Measurements from ENCODE around the gene GIMAP5.

GIMAP5 gene

DNA sequence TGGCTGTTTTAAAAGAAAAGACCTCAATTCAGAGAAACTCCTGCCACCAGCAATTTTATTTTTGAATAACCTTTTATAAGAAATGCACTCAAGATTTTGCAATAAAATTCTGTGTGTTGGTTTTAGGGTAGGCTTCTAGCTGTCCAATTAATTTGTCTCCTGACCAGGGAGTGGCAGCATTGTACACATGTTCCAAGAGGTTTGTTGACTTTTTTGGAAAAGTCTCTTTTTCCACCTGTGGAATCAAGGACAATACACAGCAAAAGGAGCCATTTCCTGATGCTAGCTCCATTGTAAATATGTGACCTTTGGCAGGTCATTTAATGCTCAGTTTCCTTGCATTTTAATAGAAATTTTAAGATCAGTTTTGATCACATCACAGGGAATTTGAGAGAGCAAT is 1.8 kb downstream of the GIMAP5 start:
- no peaks in the 10 kb centered on the region for H3K27me3 ChIP-seq (replicated peaks; ENCODE audit: control insufficient read depth, insufficient read depth, low read length)
- DNase-seq (ENCODE audit: extremely low read depth, insufficient read length) = no peak
- peak overlapping the region; percentile 77 for H3K4me3 ChIP-seq (replicated peaks; ENCODE audit: low read depth, low read length)
- H3K36me3 ChIP-seq (ENCODE audit: control insufficient read depth, insufficient read depth, low read length) = peaks cover 9% of the 10 kb centered on the region
- TF ChIP-seq CTCF (IDR thresholded peaks at IDR 0.05; ENCODE audit: insufficient read depth, low read length, poor library complexity, severe bottlenecking) = peak; percentile 10

DNA sequence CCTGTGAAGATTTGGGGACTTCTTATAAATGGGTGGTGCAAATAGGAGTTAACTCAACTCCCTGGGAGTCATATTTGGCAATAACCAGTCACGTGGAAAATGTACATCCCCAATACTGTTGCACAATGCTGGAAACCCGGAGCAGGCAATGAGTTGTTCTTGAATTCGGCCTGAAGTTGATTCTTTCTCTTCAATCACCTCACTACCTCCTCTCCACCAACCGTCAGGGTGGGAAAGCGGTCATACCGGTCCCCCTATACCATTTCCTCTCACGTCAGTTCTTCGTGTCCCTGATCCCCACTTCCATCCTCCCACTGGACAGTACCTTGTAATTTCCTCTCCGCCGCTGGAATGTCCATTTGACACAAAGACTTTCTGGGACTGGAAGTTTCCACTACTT is 2.8 kb downstream of the GIMAP5 start:
- peak overlapping the region; percentile 77 for H3K4me3 ChIP-seq (replicated peaks; ENCODE audit: low read depth, low read length)
- peaks cover 14% of the 10 kb centered on the region for H3K36me3 ChIP-seq (ENCODE audit: control insufficient read depth, insufficient read depth, low read length)
- TF ChIP-seq CTCF (IDR thresholded peaks at IDR 0.05; ENCODE audit: insufficient read depth, low read length, poor library complexity, severe bottlenecking) = no peak
- H3K27me3 ChIP-seq (replicated peaks; ENCODE audit: control insufficient read depth, insufficient read depth, low read length) = no peaks in the 10 kb centered on the region
- DNase-seq (ENCODE audit: extremely low read depth, insufficient read length) = no peak

DNA sequence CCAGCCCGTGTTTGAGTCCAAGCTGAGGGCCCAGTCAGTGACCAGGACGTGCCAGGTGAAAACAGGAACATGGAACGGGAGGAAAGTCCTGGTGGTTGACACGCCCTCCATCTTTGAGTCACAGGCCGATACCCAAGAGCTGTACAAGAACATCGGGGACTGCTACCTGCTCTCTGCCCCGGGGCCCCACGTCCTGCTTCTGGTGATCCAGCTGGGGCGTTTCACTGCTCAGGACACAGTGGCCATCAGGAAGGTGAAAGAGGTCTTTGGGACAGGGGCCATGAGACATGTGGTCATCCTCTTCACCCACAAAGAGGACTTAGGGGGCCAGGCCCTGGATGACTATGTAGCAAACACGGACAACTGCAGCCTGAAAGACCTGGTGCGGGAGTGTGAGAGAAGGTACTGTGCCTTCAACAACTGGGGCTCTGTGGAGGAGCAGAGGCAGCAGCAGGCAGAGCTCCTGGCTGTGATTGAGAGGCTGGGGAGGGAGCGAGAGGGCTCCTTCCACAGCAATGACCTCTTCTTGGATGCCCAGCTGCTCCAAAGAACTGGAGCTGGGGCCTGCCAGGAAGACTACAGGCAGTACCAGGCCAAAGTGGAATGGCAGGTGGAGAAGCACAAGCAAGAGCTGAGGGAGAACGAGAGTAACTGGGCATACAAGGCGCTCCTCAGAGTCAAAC is 5.2 kb downstream of the GIMAP5 start:
- H3K27me3 ChIP-seq (replicated peaks; ENCODE audit: control insufficient read depth, insufficient read depth, low read length) = no peaks in the 10 kb centered on the region
- H3K4me3 ChIP-seq (replicated peaks; ENCODE audit: low read depth, low read length) = no peak overlapping the region
- TF ChIP-seq CTCF (IDR thresholded peaks at IDR 0.05; ENCODE audit: insufficient read depth, low read length, poor library complexity, severe bottlenecking) = no peak
- DNase-seq (ENCODE audit: extremely low read depth, insufficient read length) = no peak
- H3K36me3 ChIP-seq (ENCODE audit: control insufficient read depth, insufficient read depth, low read length) = peaks cover 16% of the 10 kb centered on the region

DNA sequence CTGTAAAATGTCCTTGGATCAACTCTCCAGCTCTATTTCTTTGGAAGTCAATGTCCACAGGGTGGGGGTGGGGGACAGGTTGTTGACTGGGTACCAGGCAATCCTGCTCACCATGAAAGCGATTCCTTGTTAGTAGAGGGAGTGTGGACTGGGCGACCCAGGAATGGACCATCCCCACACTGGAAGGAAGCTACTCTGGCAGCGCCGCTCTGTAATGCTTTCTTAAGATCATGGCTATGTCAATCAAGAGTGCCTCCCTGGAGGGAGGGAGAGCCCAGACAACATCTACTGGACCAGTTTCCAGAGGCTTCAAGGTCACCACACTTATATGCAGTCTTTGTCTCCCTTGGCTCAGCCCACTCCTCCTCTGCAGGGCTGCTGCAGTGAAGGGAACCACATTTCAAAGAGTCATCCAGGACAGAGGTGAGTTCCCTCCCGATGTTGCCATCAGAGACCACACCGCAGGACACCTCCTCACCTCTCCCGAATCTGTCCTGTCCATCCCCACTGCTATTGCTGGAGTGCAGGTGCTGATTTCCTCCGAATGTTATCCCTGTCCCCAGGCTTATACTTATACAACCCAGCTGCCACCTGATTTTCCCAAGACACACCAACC is 6.9 kb downstream of the GIMAP5 start:
- TF ChIP-seq CTCF (IDR thresholded peaks at IDR 0.05; ENCODE audit: insufficient read depth, low read length, poor library complexity, severe bottlenecking) = no peak
- no peaks in the 10 kb centered on the region for H3K27me3 ChIP-seq (replicated peaks; ENCODE audit: control insufficient read depth, insufficient read depth, low read length)
- H3K36me3 ChIP-seq (ENCODE audit: control insufficient read depth, insufficient read depth, low read length) = peaks cover 16% of the 10 kb centered on the region
- H3K4me3 ChIP-seq (replicated peaks; ENCODE audit: low read depth, low read length) = no peak overlapping the region
- no peak for DNase-seq (ENCODE audit: extremely low read depth, insufficient read length)

GRCh38 chr7:150745086-150745485 is 7.9 kb downstream of the GIMAP5 start:
- TF ChIP-seq CTCF (IDR thresholded peaks at IDR 0.05; ENCODE audit: insufficient read depth, low read length, poor library complexity, severe bottlenecking) = no peak
- Histone ChIP-seq H3K36me3 (ENCODE audit: control insufficient read depth, insufficient read depth, low read length) (peaks cover 16% of the 10 kb centered on the region), H3K4me3 (replicated peaks; ENCODE audit: low read depth, low read length) (no peak overlapping the region), H3K27me3 (replicated peaks; ENCODE audit: control insufficient read depth, insufficient read depth, low read length) (no peaks in the 10 kb centered on the region)
- DNase-seq (ENCODE audit: extremely low read depth, insufficient read length) = no peak

Measured in GM06990 (cell line).